Mesothelial cell of epicardium (in vitro differentiated cells): ENCODE measurements around the gene KRT24. TPM values are rescaled to one million over a fixed set of nuclear protein-coding genes. Genes with fewer than 3 reads are reported as not detected.

ENCODE experiments used
- DNase-seq, 2 experiments: peaks; one replicate each; pipeline ENCODE4 v3.0.0; 2021; ENCODE audit warnings: low spot score in 2 of 2; ENCODE audit not compliant: unreplicated experiment in 2 of 2
- H3K27ac Mint-ChIP-seq: 2 replicates; pipeline ENCODE4 v1.8.0; 2021; ENCODE audit warnings: mixed read lengths
- H3K27me3 Mint-ChIP-seq: 2 replicates; pipeline ENCODE4 v1.8.0; 2021; ENCODE audit warnings: low read depth, mixed read lengths
- H3K36me3 Mint-ChIP-seq: 2 replicates; pipeline ENCODE4 v1.8.0; 2021; ENCODE audit warnings: mixed read lengths
- H3K4me1 Mint-ChIP-seq: 2 replicates; pipeline ENCODE4 v1.8.0; 2021; ENCODE audit warnings: mixed read lengths
- H3K4me3 Mint-ChIP-seq: 2 replicates; pipeline ENCODE4 v1.8.0; 2021; ENCODE audit warnings: mild to moderate bottlenecking, moderate library complexity, mixed read lengths
- H3K9me3 Mint-ChIP-seq: 2 replicates; pipeline ENCODE4 v1.8.0; 2021; ENCODE audit warnings: mixed read lengths
- total RNA-seq: library from RNA; stranded (reverse); gene quantifications from 3 replicates; pipeline ENCODE4 v1.2.1, GENCODE V29; 2021
- TF ChIP-seq, protein P1 (sequence below): fragments of 200-600 bp; sonication (generic); IDR thresholded peaks from one replicate; pipeline ENCODE4 v1.5.0; 2021; ENCODE audit warnings: antibody characterized with exemption; ENCODE audit not compliant: unreplicated experiment

Gene KRT24
- total RNA-seq, 1 donor from 2014 or later, result not detected

DNA sequence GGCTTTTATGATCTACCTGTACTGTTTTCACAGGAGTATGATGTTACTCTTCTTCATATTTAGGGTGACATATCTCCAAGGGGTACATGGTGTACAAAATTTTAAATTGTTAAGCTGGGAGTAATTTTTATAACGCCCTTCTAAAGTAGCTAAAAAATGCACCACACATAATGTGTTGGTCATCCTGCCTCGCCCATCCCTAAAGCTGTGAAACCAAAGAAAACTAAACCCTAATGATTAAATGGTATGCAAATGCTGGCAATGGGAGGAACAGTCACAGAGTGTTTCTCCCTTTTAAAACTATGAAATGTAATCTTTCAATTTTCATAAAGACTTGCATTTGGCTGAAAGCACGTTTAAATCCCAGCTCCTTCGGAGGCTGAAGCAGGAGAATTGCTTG, 2.0 kb upstream of the KRT24 start:
- Mint-ChIP-seq H3K27ac (no peak overlapping the region), H3K4me1 (peaks cover 27% of the 10 kb centered on the region), H3K27me3 (peaks cover 2% of the 10 kb centered on the region), H3K36me3 (no peaks in the 10 kb centered on the region), H3K9me3 (no peaks in the 10 kb centered on the region), H3K4me3 (no peak overlapping the region)
- TF ChIP-seq, protein P1, sequence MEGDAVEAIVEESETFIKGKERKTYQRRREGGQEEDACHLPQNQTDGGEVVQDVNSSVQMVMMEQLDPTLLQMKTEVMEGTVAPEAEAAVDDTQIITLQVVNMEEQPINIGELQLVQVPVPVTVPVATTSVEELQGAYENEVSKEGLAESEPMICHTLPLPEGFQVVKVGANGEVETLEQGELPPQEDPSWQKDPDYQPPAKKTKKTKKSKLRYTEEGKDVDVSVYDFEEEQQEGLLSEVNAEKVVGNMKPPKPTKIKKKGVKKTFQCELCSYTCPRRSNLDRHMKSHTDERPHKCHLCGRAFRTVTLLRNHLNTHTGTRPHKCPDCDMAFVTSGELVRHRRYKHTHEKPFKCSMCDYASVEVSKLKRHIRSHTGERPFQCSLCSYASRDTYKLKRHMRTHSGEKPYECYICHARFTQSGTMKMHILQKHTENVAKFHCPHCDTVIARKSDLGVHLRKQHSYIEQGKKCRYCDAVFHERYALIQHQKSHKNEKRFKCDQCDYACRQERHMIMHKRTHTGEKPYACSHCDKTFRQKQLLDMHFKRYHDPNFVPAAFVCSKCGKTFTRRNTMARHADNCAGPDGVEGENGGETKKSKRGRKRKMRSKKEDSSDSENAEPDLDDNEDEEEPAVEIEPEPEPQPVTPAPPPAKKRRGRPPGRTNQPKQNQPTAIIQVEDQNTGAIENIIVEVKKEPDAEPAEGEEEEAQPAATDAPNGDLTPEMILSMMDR, result no peak
- DNase-seq, result no peak

DNA sequence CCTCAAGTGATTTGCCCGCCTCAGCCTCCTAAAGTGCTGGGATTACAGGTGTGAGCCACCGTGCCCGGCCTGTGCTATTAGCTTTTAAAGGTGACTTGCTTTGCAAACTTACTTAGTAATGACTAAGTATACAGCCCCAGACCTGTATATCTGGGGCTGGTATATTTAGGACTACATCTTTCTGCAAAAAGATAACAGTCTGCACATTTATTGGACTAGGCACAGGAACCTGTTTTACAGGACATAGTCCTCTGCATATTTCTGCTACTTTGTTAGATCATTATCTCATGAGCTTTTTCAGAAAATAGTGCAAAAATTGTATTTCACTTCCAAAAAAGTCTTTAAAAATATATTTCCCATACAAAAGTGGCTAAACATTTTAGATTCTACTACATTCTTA, 1.3 kb downstream of the KRT24 start:
- Mint-ChIP-seq H3K9me3 (no peaks in the 10 kb centered on the region), H3K4me3 (no peak overlapping the region), H3K27ac (peak overlapping the region; percentile 66), H3K27me3 (peaks cover 4% of the 10 kb centered on the region), H3K4me1 (peaks cover 50% of the 10 kb centered on the region), H3K36me3 (no peaks in the 10 kb centered on the region)
- TF ChIP-seq, protein P1, result no peak
- no peak for DNase-seq

DNA sequence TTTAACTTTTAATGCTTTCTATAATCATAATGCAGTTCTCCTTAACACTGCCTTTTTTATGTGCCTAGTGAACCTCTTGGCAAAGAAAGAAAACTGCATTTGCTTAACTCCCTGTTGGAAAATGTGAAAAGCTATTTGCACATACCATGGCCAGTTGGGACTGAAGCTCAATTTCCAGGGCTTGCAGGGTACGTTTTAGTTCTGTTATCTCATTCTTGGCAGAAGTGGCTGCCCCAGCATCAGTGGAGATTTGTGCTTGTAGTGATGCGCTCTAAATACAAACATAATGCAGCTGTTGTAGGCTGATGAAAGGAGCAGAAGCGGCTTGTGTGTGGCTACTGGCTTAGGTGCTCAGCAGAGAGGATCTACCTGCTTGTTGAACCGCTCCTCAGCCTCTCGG, 3.7 kb downstream of the KRT24 start:
- DNase-seq, result no peak
- Mint-ChIP-seq H3K4me1 (peaks cover 59% of the 10 kb centered on the region), H3K4me3 (no peak overlapping the region), H3K27ac (no peak overlapping the region), H3K27me3 (peaks cover 4% of the 10 kb centered on the region), H3K9me3 (no peaks in the 10 kb centered on the region), H3K36me3 (no peaks in the 10 kb centered on the region)
- TF ChIP-seq, protein P1, result no peak

DNA sequence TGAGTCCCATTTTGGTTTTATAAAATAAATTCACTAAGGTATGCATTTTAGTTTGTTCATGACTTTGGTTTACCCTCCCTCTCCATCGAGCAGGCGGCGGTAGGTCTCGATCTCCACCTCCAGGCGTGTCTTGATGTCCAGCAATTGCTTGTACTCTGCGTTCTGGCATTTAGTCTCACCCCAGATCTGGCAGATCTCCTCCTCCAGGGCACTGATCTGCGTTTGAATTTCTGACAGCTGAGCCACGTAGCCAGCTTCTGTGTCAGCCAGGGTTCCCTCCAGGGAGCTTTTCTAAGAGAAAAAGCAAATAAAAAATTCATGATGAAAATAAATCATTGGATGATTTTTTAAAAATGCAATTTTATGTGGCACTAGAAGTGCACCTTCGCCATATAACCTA, 4.2 kb downstream of the KRT24 start:
- TF ChIP-seq, protein P1, result no peak
- no peak for DNase-seq
- Mint-ChIP-seq H3K4me3 (no peak overlapping the region), H3K4me1 (peaks cover 60% of the 10 kb centered on the region), H3K36me3 (no peaks in the 10 kb centered on the region), H3K27me3 (peaks cover 2% of the 10 kb centered on the region), H3K9me3 (no peaks in the 10 kb centered on the region), H3K27ac (peak overlapping the region; percentile 69)

DNA sequence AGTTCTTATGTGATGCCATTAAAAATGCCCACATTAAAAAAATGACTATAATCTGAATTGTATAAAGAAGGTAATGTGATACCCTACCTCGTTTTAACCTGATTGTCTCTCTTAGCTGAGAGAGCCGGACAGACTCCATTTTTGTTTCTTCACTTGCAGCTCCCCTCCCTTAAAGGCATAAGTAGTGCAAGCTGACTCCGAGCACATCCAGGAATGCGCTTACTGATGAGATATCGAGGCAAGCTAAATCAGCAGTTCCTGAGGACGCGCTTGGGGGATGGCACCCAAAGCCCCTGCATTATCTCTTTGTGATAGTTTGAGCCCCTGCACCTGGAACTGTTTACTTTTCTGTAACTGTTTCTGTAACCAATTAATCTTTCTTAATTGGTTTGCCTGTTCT, 6.3 kb downstream of the KRT24 start:
- Mint-ChIP-seq H3K9me3 (no peaks in the 10 kb centered on the region), H3K27me3 (peaks cover 2% of the 10 kb centered on the region), H3K4me1 (peaks cover 51% of the 10 kb centered on the region), H3K4me3 (peak overlapping the region; percentile 15), H3K27ac (peak overlapping the region; percentile 62), H3K36me3 (no peaks in the 10 kb centered on the region)
- TF ChIP-seq, protein P1, result no peak
- no peak for DNase-seq

DNA sequence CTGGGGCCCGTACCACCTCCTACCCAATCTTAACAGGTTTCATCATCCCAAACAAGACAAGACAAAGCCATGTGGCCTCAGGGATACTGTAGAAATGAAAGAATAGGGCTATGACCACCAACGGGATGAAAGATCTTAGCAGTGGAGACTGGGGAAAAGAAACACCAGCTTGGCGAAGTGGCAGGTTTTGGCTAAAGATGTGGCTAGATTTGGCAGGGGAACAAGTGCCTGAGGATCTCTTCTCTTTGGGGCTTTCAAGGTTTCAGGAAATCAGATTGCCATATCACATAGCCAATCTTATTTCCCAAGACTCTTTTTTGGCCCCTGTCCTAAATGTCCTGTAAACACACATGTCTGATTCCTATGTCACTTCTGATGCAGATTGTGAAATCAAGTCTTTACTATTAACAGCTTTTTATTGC, 6.9 kb downstream of the KRT24 start:
- H3K9me3 Mint-ChIP-seq, result no peaks in the 10 kb centered on the region
- H3K4me3 Mint-ChIP-seq, result no peak overlapping the region
- TF ChIP-seq, protein P1, result no peak
- H3K4me1 Mint-ChIP-seq, result peaks cover 45% of the 10 kb centered on the region
- no peak for DNase-seq
- no peak overlapping the region for H3K27ac Mint-ChIP-seq
- H3K27me3 Mint-ChIP-seq, result peaks cover 2% of the 10 kb centered on the region
- H3K36me3 Mint-ChIP-seq, result no peaks in the 10 kb centered on the region
